Dedifferentiated amniotic fluid mesenchymal stem cell (primary cell): ENCODE measurements around the gene CCDC177.

ENCODE experiments used
- DNase-seq: peaks from one replicate; pipeline ENCODE4 v3.0.0-alpha.2; 2016; ENCODE audit errors: extremely low spot score

The CCDC177 gene

DNA sequence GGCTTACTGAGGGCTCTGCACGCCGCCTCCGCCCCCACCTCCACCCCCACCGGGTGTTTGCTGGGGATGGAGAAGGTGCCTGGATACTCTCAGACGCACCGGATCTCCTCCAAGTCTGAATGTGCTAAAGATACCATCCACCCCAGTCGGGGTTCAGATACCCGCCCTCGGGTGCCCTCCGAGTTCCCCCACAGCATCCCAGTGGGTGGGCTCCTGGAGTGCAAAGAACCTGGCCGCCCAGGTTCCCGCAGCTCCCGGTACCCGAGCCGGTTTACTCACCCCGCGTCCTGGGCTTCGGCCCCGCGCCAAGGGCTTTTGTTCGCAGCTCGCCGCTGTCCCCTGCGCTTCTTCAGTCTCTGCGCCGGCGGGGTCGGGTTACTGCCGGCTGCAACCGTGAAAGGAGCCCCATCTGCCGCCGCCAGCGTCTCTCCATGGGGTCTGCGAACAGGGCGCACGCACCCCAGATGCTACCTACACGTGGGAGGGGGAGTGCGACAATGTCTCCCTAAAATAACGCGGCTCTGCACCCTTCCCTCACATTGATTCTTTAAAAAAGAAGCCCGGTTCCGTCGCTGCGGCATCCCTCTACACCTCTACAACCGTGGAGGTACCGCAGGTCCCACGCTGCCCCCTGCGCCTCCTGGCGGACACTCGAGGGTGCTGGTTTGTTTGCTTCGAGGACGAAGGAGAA is at the start of gene CCDC177:
CCDC177 (minus strand) TSS at position 609 of the 691 bp plus-strand sequence. CDS start 1,249 bp downstream, outside the sequence.
- DNase-seq = no peak

DNA sequence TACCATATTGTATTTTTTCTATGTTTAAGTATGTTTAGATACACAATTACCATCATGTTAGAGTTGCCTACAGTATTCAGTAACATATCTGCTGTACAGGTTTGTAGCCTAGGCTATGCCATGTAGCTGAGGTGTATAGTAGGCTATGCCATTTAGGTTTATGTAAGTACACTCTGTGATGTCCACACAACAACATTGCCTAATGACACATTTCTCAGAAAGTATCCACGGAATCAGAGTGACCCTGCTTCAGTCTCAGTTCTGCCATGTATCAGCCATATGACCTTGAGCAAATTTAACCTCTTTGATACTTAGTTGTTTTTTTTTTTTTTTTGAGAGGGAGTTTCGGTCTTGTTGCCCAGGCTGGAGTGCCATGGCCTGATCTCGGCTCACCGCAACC is 49.5 kb upstream of the CCDC177 start:
- no peak for DNase-seq

DNA sequence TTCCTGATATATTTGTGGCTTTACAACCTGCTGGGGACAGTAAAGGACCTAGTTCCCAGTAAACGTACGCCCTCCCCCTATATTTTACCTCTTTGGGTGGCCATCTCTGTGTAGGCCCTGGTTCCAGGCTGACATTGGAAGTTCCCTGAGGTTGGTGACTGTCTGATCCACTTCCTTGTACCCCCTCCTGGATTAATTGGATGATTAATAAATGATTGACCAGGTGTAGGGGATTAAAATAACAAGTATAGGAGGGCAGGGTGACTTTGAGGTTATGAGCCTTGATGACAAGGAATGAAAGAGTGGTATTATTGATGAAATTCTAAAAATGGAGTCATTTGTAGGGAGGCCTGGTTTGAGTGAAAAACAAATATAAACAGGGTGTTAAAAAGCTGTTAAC is 46.3 kb upstream of the CCDC177 start:
- no peak for DNase-seq

DNA sequence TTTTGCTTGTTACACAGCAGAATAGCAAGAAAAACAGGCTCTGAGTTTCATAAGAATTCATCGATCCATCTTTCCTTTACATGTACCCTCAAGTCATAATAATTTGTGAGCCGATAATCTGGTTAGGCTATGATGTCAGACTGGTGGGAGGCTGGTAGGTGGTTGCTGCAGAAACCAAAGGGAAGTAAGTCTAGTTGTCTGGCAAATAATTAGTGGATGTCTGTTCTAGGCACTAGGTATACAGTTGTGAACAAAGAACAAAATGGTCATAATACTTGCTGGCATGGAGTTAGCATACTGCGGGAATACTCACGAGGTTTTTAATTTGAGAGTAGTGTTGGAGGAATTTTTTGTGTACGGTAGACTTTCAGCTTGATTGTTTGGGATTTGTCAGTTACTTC is 45.5 kb upstream of the CCDC177 start:
- no peak for DNase-seq

DNA sequence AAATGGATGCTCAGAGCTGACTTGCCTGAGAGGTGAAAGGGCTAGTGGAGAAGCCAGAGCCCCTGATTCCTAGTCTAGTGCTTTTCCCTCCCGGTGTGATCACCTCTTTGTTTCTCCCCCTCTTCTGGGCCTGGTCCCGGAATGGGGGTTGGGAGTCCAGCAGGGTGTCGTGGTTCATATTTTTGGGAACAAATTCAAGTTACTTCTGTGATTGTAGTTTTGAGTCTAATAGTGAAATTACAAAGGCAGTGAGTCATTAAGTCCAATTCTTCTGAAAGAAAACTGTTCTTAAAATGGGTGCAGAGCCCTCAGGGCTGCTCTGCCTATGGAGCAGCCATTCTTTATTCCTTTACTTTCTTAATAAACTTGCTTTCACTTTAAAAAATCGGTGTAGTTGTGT is 44.3 kb upstream of the CCDC177 start:
- no peak for DNase-seq

DNA sequence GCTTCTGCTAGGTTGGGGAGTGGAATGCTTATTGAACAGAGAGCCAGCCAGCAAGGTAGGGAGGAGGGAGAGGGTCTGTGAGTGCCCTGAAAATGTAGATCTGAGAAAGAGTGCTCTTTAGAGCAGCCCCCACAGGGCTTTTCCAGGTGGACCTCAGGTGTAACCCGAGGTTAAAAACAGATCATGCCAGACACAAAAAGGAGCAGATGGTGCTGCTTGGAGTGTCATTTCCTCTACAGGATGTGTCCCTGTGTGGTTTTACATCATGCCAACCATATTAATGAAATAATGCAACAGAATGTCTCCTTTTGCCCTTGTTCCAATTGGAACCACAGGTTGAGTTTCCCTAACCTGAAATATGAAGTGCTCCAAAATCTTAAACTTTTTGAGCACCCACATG is 43.1 kb upstream of the CCDC177 start:
- no peak for DNase-seq

DNA sequence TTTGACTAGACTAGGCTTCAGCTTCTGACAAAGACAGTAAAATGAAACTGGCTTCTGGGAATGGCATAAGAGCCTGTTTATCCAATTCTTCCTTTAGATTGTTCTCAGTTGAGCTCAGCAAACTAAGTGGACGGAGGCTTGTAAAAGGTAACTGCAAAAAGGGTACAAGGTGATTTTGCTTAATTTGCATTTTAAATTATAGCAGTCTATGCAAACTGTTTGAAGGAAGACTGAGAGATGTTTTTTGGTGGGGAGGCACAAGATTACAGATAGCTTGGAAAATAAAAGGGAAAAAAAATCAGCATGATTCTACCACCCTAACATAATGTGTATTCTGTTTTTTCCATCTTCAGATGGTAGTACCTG is 41.7 kb upstream of the CCDC177 start:
- no peak for DNase-seq

DNA sequence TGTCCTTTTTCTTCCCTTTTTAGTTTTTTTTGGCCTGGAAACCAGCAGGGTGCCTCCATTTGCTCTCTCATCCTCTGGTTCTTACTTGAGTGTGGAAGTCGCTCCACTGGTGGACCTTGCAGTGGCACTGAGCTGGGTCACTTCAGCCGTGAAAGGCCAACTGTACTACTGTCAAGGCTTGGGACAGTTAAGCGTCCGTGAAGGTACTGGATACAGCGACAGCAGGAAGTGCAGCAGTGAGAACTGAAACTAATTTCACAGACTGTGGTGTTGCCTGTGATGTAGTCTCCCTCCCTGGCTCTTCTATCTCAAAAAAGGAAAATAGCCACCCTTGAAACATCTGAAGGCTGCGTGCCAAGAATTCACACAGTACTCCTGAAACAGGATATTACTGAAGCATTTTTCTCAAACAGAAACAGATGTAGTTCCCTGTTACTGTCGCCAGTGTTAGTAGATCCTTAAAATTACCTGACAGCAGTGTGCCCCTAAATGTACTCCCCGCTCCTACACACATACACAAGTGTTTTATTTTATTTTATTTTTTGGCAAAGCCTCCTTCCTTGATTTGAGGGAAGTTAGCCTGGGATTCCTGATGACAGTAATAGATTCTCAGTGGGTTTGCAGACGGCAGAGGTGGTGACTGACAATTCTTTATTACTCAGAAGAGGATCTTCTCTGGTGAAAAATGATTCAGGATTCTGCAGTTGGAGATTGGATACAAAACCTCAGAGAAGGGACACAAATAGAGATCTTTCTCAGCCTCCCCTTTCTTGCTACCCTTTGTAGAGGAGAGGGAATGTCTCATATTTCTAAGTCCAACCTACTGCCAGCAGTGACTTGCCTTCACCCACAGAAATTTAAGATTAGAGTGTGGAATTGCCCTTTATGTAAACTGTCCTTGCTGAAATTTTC is 41.1 kb upstream of the CCDC177 start:
- peak; percentile 53 for DNase-seq

DNA sequence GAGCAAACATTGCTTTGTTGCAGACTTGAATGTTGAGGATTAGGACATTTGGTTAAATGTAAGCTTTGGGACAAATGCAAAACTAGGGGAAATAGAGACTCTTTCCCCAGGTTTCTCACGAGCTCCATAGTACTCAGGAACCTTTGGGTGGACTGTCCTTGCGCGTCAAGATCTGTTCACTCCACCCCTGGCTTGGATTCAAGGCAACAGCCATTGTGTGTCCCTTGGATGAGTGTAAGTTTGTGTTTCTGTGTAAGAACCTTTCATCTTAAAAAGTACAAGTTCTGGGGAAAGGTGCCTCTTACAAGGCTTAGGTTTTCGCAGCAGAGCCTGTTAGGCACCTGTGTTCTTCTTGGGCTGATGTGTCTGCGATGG is 40.4 kb upstream of the CCDC177 start:
- DNase-seq = no peak

DNA sequence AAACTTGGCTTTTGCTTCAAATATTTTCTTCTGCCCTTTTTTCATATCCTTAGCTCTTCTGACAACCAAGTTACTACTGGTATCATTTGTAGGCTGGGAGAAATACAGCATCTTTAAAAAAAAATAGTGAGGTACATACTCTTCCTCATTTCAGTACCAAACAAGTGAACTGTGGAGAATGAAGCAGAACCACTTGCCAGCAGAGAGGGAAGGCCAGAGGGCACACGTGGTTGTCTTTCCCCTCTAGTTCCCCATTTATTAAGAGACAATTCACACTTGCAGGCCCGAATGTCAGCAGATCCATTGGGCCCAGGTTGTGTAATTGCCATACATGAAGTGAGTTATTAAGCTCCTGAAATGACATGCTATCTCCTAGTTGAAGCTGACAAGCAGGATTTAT is 39.9 kb upstream of the CCDC177 start:
- no peak for DNase-seq

DNA sequence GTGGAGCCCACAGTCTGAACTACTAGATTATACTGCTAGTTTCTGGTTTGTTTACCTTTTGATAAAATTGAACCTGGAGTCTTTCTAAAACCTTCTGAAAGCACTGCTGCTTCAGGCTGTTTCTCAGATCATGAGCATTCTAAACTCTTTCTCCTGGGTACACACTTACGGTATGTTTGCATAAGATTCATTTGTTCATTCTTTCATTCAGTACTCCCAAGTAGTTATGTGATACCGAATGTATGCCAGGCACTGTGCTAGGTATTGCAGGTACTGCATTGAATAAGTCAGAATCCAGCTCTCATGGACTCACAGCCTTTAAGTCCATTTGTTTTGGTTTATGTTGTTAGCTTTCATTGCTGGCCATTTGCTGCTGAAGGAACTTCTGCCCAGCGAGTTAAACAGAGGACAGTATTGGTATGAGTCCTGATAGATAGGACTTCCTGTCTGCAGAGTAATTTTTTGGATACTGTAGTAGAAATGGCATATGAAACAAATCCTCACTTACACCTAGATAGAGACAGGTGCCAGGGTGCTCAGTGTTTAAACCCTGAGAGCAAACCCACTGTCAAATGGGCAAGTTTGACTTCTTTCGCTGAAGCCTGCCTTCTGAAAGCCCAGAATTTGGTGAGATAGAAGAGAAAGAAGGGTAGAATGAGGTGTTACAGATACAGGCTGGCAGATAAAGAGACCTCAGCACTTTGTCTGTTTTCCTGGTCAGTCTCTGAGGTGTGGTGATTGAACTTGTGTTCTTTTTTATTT is 38.8 kb upstream of the CCDC177 start:
- DNase-seq = no peak

DNA sequence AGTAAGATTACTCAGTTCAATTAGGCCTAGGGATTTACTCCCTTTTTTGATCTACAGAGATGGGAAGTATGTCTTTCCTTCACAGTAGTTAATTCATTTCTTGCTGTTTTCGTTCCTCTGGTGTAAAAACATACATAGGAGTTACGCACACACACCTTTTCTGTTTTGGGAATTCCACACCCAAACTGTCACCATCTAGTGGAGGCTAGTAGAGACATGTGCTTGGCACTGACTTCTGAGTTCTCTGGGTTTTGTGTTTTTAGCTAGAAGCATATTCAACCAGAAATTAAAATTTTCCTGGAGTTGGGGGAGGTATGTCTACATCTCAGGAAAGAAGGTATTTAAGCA is 38.1 kb upstream of the CCDC177 start:
- no peak for DNase-seq

DNA sequence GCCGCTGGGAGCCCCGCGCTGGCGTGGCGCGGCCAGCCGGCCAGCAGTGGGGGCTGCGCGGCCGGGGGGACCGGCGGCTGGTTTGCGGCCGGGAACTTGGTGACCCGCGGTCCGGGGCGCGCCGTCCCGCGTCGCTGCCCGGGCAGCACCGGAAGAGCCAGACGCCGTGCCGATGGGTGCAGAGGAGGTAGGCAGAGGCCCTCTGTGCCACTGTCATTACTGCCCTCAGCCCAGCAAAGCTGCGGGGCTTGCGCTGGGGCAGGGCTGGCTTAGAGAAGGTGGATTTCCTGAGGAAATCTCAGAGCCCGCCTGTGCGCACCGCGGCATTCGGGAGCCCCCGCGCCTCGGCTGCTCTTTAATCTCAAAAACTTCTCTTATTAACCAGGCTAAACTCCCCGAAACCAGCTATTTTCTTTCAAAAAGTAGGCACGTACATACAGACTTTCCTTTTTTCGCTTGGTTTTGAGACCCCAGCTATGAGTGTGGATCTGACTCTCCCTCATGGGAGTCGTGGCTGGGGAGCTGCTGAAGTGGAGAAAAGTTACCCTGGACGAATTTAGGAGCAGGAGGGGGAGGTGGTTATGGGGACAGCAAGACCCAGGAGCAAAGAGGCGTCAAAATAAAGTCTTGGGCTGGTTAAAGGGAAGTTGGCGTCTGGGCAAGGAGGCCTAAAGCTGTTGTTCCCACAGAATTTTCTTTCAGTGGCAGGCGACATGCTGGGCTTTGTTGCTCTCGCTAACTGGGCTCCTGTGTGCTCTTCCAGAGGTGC is 37.5 kb upstream of the CCDC177 start:
- no peak for DNase-seq

DNA sequence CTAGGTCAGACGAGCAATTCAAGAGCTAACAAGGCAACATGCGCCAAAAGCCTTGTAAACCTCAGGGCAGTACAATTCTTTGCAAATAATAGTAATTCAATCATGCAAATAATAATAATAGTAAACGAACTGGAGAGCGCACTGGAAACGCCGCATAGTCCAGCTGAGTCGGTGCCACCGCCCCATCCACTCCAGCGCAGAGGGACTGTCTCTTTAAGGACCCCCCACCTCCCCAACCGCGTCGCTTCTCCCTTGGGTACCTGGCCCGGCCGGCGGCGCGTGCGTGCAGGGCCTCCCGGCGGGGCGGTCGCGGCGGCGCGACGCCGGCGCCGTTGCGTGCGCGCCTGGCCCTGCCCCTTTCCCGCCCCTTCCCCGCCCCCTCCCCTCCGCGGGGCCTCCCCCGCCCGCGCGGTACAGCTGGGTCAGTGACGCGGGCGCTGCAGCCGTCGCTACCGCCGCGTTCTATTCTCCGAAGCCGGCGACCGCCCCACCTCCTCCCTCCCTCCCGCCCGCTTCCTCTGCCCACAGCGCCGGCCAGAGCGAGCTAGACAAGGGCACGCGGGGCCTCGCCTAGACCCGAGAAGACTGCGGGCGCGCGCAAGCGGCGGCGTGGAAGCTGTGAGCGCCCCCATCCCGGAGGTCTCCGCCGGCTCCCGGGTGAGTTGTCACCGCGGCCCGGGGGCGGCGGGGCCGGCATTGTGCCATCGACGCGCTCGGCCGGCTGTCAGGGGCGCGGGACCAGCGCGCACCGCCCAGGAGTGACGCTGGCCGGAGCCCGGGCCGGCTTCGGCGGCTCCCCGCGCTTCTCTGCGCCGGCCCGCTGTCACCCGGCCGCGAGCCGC is 36.7 kb upstream of the CCDC177 start, which contains the start of gene SUSD6:
SUSD6 (plus strand) TSS at position 425 of the 842 bp plus-strand sequence. CDS start 46,997 bp downstream, outside the sequence.
- peak; percentile 78 for DNase-seq

DNA sequence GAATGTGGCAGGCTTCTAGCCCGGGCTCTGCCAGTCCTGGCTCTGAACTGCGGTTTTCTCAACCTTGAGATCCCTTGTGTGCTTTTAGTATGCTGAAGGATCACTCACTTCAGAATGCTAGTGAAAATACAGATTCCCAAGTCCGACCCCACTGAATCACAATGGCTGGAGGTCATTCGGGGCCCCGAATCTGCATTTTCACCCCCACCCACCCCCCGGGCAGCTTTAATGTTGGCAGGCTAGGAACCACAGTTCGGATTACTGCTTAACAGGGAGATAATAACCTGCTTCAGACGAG is 36.2 kb upstream of the CCDC177 start:
- DNase-seq = no peak

DNA sequence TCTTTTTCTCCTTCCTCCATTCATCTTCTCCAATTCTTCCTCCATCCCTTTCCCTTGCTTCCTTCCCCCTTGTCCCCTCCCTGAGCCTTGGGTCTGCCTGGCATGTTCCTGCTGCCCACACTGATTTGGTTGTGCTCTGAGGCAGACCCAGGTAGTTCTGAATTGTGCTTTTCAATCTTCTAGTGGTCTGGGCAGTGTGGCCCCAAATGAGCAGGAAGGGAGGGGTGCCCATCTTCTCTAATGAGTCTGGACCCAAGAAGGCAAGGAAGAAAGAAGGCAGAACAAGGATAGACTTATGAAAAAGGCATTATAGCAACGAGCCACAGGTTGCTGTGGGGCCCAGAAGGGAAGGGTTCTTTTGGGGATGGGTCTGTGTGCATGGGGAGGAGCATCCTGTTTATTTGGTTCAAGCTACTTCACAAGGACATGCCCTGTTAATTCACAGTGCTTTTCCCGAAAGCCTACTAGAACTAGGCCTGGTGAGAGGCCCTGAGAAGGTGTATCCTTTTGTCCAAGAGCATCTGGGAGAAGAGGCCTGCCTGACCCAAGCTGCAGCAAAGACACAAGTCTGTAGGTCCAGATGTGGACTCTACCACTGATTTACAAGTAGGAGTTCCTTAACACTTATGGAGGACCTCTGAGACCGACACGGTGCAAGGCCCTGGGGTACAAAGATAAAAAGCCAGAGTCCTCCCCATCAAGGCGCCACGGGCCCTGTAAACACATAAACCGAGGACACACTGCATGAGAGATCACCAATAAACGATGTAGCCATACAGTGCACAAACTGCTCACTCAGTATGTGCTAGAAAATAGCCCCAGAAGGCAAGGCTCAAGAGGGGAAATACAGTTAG is 35.6 kb upstream of the CCDC177 start:
- no peak for DNase-seq

DNA sequence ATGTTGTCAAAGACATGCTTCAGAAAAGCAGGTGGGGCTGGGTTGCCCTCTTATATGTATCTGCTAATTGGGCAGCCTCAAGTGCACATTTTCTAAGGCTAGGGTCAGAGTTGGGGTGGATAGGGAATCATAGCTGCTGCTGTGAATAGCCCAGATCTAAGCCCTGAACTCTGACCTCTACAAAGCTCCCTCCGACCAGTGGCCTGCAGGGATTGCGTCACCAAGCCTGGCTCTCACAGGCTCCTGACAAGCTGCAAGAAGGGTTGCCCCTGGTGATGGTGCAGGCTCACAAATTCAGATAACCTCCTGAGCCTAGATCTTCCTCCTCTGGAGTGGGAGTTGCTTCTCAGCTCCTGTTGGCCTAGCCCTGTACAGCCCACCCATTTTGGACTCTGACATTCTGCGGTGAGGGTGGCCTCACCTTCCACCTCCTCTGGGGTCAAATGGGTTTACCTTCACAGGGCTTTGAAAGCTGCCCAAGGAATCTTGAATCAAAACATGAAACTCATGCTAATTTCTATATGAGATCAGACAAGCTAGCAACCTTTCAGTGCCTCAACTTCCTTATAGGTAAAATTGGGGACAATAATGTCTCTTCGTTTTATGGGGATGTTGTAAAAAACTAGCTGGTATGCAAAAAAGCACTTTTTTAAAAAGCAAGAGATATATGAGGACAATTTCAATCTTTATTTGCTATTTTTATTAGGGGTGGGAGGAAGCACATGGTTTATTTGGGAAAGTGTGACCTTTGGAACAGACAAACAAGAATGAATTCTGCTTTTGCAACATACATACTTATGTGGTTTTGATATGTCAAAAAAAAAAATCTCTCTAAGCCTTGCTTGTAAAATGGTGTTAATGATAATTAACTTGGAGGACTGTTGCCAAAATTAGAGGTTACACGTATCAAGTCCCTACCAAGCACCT is 31.9 kb upstream of the CCDC177 start:
- DNase-seq = no peak

DNA sequence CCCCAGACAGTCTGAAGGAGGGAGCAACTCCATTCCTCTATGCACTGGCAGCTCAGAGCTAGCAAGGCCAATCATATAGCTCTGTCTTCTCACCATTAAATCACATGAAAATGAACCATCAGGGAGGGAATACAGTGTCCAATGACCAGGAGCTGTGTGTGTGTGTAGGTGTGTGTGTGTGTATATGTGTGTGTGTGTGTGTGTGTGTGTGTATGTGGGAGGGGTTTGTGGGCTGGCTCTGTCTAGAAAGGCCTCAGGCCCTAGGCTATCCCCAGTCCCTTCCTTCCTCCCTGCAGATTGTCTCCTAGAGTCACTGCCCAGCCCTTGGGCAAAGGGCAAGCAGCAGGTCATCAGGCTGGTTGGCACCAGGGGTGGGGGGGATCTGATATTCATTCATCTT is 31.1 kb upstream of the CCDC177 start:
- DNase-seq = no peak

DNA sequence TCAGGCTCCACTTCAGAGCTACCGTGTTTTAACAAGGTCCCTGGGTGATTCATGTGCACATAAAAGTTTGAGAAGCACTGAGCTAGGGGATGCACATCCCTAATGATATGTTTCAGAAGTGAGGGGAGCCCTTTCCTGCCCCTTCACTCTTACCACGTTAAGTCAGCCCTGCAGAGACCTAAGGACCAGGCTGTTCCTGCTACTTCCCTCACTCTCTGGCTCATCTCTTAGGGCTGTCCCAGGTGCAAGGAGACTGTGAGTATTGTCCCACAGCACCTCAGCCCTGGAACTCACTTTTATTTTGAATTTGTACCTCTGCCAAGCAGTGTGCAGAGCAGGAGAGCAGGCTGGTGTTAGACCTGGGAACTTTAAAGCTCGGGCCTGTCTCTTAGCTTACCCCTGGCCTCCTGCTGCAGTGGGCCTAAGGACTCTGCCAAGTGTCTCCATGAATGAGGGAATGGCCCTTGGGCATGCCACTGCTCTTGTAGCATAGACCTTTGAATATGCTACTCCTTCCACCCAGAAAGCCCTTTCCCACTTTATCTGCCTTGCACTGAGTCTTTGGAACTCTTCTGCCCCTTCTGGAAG is 25.7 kb upstream of the CCDC177 start:
- no peak for DNase-seq
